Retina (tissue), 1 donor: Measurements from ENCODE around the gene LRRFIP2.
"Not testable (repeated sequence)": the region's sequence is repeated elsewhere in the genome, so short reads cannot be mapped to it uniquely, and the experiment has no call there.

Experiments used
- DNase-seq: peaks from one replicate; pipeline ENCODE4 v3.0.0-alpha.2; 2016

The LRRFIP2 gene

DNA sequence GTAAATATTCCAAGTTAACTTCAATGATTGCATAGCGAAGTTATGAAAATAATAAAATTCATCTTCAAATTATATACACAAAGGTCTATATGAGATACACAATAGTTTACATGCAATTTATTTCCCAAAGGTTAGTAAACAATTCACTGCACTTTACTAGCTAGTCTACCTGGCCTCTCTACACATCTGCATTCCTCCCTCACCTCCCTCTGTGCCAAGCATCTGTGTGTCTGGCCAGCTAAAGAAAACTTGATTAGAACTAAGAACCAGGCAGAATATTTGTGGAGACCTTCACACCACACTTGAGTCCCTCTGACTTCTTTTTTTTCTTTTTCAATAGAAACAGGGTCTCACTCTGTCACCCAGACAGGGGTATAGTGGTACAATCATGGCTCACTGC, 61.4 kb downstream of the LRRFIP2 start:
- no peak for DNase-seq

GRCh38 chr3:37111199-37111598, 63.2 kb downstream of the LRRFIP2 start:
- no peak for DNase-seq

DNA sequence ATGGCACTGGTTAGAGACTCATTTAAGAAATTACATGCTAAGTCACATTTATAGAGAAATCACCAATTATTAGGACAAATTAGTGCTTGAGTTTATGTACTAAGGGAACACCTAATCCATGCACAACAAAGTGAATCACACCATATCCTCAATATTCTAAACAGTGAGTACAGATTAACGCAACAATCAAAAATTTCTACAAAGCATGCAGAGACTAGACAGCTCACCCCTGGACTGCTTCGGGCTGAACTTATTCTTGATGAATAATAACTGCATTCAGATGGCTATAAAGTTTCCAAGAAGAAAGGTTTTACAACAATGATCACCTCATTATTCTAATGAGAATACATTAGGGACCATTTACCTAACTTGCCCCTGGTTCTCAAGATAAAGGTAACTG, 66.5 kb downstream of the LRRFIP2 start:
- no peak for DNase-seq

DNA sequence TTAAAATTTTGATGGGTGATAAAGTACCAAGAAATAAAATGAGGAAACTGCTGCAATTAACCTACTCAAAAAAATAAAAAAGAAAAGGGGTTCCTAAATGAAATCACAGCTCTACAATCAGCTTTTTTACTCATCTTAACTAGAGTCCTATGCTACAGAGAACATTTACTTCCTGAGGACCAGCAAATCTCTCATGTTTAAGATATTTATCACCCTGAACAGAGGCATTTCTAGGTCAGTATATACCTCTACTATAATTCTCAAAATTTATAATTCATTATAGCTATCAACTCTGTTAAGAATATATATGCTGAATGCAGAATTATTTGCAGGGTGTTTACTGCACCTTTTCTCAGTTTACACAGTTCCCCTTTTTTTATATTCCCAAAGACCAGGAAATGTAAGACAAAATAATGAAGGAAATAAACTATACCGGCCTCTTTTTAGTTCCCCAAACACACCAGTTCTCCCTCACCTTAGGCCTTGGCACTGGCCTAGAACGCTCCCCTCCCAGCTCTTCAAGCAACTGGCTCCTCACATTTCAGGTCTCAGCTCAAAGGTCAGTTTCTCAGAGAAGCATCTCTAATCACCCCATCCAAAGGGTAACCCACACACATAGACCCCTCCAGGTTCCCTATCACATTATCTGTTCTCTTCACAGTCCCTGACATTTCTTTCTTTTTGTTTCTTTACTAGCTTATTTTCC, 71.1 kb downstream of the LRRFIP2 start:
- no peak for DNase-seq

DNA sequence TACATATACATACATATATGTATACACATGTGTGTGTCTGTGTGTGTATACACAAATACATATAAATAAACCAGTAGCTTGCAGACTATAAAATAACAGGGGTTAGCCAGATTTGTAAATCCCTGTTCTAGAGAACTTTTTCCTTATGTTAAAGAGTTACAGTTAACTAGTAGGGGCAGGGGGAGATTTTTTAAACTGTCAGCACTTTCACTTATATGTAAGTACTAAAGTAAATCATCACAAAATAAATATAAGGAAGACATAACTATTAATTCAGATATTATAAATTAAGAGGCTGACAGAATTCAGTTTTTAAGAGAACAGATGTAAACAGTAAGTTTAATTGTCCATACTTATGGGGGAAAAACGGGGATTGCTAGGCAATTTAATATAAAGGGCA, 74.0 kb downstream of the LRRFIP2 start:
- no peak for DNase-seq

DNA sequence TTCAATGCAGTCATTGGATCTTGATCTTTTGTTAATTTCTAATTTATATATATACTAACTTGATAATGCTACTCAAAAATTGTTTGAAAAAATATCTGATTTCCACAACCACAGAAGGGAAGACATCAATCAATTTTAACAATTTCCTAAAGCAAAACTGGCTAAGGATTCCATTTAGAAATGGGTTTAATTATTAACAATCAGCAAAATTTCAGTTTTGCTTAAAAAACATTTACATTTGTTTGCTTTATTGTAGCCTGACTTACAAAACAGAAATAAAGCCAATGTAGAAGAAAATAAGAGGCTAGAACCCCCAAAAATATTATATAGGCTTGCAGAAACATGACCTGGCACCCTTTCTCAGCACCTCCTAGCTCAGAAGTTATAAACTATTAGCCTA, 74.9 kb downstream of the LRRFIP2 start:
- DNase-seq, result no peak

DNA sequence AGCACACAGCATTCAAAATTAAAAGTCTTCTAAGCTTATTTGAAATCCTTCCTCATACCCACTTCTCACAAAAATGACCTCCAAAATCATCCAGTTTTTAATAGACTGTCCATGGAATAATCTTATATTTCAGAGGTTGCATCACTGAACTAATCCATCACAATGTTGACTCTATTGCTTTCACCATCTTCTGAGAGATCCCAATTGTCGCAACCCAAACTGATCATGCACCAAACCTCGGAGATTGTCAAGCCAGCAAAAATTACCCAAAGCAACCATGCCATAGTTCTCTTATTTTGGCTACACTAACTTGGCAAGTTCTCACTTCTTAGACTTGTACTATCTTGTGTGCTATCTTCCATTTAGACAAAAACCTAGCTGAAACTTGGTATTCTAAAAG, 75.5 kb downstream of the LRRFIP2 start:
- no peak for DNase-seq

DNA sequence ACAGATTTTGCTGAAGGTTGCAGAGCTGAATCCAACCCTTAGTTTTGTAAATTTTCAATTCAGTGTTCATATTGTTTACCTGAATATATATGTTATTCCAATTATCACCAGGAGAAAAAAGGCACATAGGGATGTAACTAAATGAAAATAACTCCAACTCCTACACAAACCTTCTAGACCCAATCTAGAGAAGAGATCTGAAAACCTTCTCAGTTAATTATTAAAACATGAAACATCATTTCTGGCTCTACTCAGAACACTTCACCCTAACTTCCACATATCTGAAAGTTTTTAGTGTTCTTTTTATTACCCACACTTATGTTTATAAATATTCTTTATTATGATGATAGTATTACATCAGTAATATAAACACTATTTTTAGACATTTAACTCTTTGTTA, 76.6 kb downstream of the LRRFIP2 start:
- no peak for DNase-seq

GRCh38 chr3:37096975-37097374, 77.4 kb downstream of the LRRFIP2 start:
- no peak for DNase-seq

DNA sequence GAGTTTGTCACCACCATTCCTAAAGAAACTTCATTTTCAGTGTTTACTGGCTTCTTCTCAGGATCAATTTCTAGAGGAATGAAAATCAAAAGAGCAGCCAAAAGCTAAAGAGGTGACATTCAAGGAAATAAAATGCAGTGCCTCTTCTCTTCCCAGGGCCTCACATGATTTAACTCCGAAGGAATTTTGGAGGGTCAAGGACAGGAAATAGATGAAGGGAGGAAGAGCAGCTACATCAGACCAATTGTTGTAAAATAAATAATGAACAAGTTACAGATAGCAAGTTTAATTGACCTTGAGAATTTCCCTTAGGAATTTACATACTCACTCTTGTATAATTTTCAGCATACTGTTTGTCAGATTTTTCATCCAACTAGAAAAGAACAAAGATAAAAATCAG, 78.1 kb downstream of the LRRFIP2 start:
- no peak for DNase-seq

- no peak for DNase-seq
Observed at GRCh38 chr3:37094636-37095035, 79.7 kb downstream of the LRRFIP2 start.

- no peak for DNase-seq
Observed at GRCh38 chr3:37093481-37093880, 80.9 kb downstream of the LRRFIP2 start.

- DNase-seq, result no peak
Observed at GRCh38 chr3:37092484-37092883, 81.9 kb downstream of the LRRFIP2 start.

- no peak for DNase-seq
Observed at GRCh38 chr3:37087870-37088269, 86.5 kb downstream of the LRRFIP2 start.

GRCh38 chr3:37086918-37087317, 87.5 kb downstream of the LRRFIP2 start:
- DNase-seq, result no peak

DNA sequence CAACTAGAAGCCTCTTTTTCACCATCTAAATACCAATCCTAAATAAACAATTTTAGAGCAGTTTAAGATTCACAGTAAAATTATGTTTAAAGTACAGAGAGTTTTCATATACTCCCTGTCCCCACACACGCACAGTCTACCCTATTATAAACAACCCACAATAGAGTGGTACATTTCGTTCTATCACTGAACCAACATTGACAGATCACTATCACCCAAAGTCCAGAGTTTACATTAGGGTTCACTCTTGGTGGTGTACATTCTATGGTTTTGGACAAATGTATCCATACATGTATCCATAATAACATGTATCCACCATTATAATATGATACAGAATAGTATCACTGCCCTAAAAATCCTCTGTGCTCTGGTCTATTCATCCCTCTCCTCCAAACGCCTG, 92.1 kb downstream of the LRRFIP2 start:
- DNase-seq, result no peak

DNA sequence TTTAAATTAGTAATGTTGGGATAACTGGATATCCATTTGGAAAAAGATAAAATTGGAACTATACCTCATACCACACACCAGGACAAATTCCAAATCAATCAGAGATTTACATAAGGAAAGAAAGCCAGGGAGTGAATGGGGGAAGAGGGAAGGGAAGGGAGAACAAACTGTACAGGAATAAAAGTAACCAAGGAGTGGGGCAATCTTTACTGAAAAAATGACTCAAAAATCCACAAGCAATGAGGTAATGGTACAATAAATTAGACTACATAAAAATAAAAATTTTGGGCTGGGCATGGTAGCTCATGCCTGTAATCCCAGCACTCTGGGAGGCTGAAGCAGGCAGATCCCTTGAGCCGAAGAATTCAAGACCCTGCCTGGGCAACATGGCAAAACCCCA, 98.4 kb downstream of the LRRFIP2 start:
- DNase-seq, result no peak

DNA sequence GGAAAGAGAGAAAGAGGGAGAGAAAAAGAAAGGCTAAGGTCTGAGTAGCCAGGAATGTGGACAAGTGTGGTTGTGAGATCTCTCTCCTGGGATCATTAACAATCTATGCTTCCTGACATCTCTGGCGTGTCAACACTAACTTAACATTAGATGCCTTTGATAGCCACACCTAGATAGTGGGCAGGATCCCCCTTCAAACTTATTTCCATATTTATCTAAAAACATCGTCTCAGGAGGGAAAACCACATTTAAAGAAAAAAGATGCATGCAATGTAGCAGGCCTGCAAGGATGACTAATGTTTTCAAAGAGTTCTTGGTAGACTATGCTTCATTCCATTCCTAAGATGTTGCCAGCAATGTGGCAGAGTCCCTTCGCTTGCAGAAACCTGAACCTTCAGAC, 100.2 kb downstream of the LRRFIP2 start:
- DNase-seq, result no peak

- no peak for DNase-seq
Observed at GRCh38 chr3:37072892-37073291, 101.5 kb downstream of the LRRFIP2 start.

- DNase-seq, result no peak
Observed at GRCh38 chr3:37071921-37072320, 102.5 kb downstream of the LRRFIP2 start.

- DNase-seq, result no peak
Observed at GRCh38 chr3:37068031-37068430, 106.4 kb downstream of the LRRFIP2 start.

DNA sequence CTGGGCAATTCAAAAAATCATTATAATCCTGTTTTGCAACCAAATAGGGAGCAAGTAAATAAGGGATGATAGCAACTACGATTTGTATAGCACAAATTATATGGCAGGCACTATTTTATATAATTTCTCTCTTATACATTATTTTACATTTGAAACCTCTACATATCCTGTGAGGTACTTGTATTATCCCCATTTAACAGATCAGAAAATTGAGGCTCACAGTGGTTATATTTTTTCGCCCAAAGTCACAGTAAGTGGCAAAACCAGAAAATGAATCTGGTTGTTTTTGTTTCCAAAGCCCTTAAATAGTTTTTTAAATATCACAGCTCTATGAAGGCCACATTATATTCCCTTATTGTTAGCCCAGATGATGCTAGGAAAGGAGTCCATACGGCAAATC, 106.8 kb downstream of the LRRFIP2 start:
- no peak for DNase-seq

DNA sequence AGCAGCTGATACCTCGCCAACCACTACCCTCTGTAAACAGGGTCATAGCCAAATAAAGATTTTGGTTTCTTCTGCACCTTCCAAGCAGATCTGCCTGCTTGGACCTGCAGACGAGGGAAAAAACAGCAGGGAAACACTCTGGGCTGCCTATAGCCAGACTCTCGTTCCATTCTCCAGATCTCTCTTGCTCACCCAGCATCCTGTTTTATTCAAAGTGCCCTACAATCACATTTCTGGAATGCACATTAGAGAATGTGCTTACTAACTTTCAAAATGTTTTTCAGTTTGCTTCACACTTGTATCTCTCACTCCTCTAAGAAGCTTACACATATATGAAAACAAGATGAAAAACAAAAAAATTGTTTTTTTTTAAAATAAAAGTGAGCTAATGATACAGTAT, 109.6 kb downstream of the LRRFIP2 start:
- no peak for DNase-seq

- no peak for DNase-seq
Observed at GRCh38 chr3:37058117-37058516, 116.3 kb downstream of the LRRFIP2 start.

DNA sequence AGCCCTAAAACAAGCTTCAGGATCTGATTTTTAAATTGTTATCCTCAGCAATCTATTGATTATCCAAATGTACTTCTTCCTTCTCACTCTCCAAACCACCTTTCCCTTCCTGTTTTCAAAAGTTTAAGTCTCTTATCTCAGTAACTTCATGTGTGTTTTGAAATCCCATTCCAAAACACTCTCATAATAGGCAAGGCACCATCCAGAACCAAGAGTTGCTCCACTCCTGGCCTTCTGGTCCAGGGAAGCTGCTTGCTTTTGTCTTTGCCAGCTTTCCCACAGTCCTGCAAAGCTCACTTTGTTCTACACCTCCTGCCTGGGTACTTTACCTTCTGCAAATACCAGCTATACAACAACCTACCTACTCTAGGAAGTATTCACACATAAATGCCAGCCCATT, 117.6 kb downstream of the LRRFIP2 start:
- DNase-seq, result no peak

- DNase-seq, result not testable (repeated sequence)
Observed at GRCh38 chr3:37055077-37055476, 119.3 kb downstream of the LRRFIP2 start.
